ENCODE results near the gene PDPR. TPM values are rescaled to one million over a fixed set of nuclear protein-coding genes. Genes with fewer than 3 reads are reported as not detected.
"Not testable (repeated sequence)": the region's sequence is repeated elsewhere in the genome, so short reads cannot be mapped to it uniquely, and the experiment has no call there.

PDPR gene
- total and polyA plus RNA-seq, 4 donors = 2.2 to 13.5 (median 6.5) TPM

GRCh38 chr16:70091104-70091503 lies 23.0 kb upstream of the PDPR start:
- not testable (repeated sequence) for H3K9me3 ChIP-seq (ENCODE audit: control insufficient read depth in 4 of 4, low read length in 3 of 4); DNase-seq (ENCODE audit: low spot score); H3K27me3 ChIP-seq (ENCODE audit: control insufficient read depth in 4 of 4, insufficient read depth in 4 of 4, low read length in 3 of 4); H3K4me1 ChIP-seq (ENCODE audit: control insufficient read depth in 4 of 4, insufficient read depth in 4 of 4, low read length in 3 of 4); H3K36me3 ChIP-seq (ENCODE audit: control insufficient read depth in 4 of 4, insufficient read depth in 3 of 4, low read depth in 1 of 4, low read length in 3 of 4); H3K4me3 ChIP-seq (ENCODE audit: low read depth in 1 of 3, low read length in 3 of 3); H3K9ac ChIP-seq (ENCODE audit: low read depth in 1 of 2, low read length in 2 of 2)
- TF ChIP-seq HNF4A (conservative IDR thresholded peaks at IDR 0.05) = peak in 1 of 2 donors; percentile 26
- H3K27ac ChIP-seq (ENCODE audit: low read depth in 1 of 2, low read length in 2 of 2) = peak overlapping the region in 1 of 2 donors; percentile 31
- 38% methylated on average over 4 of the region's 4 CpGs for WGBS

DNA sequence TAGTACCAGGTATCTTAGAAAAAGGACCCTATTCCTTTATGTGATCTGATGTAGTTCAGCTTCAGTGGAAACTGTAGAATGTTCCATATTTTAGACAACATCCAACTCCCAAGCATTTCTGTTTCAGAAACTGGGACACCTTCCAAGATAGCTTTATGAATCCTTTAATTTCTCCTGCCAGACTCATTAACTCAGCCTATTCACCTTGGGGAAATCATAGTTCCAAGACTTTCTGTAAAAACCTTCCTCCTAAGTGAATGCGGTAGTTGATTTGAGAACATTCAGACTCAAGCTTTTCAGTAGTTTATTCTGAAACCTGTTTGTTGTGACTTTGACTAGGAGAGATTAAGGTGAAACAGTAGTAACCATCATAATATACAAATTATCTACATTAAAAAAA lies 20.0 kb upstream of the PDPR start:
- not testable (repeated sequence) for H3K4me3 ChIP-seq (ENCODE audit: low read depth in 1 of 3, low read length in 3 of 3); H3K27ac ChIP-seq (ENCODE audit: low read depth in 1 of 2, low read length in 2 of 2); H3K27me3 ChIP-seq (ENCODE audit: control insufficient read depth in 4 of 4, insufficient read depth in 4 of 4, low read length in 3 of 4); H3K9me3 ChIP-seq (ENCODE audit: control insufficient read depth in 4 of 4, low read length in 3 of 4); H3K36me3 ChIP-seq (ENCODE audit: control insufficient read depth in 4 of 4, insufficient read depth in 3 of 4, low read depth in 1 of 4, low read length in 3 of 4); H3K4me1 ChIP-seq (ENCODE audit: control insufficient read depth in 4 of 4, insufficient read depth in 4 of 4, low read length in 3 of 4); H3K9ac ChIP-seq (ENCODE audit: low read depth in 1 of 2, low read length in 2 of 2); DNase-seq (ENCODE audit: low spot score)
- WGBS = 88% methylated on average over 1 of the region's 1 CpG

GRCh38 chr16:70109583-70110279 lies 4.4 kb upstream of the PDPR start:
- not testable (repeated sequence) for DNase-seq (ENCODE audit: low spot score); H3K27me3 ChIP-seq (ENCODE audit: control insufficient read depth in 4 of 4, insufficient read depth in 4 of 4, low read length in 3 of 4); H3K36me3 ChIP-seq (ENCODE audit: control insufficient read depth in 4 of 4, insufficient read depth in 3 of 4, low read depth in 1 of 4, low read length in 3 of 4); H3K27ac ChIP-seq (ENCODE audit: low read depth in 1 of 2, low read length in 2 of 2); H3K4me1 ChIP-seq (ENCODE audit: control insufficient read depth in 4 of 4, insufficient read depth in 4 of 4, low read length in 3 of 4); H3K9me3 ChIP-seq (ENCODE audit: control insufficient read depth in 4 of 4, low read length in 3 of 4); H3K9ac ChIP-seq (ENCODE audit: low read depth in 1 of 2, low read length in 2 of 2); H3K4me3 ChIP-seq (ENCODE audit: low read depth in 1 of 3, low read length in 3 of 3)
- WGBS = 84% methylated on average over 15 of the region's 15 CpGs

GRCh38 chr16:70112162-70112561 lies 2.0 kb upstream of the PDPR start:
- H3K36me3 ChIP-seq (ENCODE audit: control insufficient read depth in 4 of 4, insufficient read depth in 3 of 4, low read depth in 1 of 4, low read length in 3 of 4); H3K27ac ChIP-seq (ENCODE audit: low read depth in 1 of 2, low read length in 2 of 2); DNase-seq (ENCODE audit: low spot score); H3K9ac ChIP-seq (ENCODE audit: low read depth in 1 of 2, low read length in 2 of 2); H3K27me3 ChIP-seq (ENCODE audit: control insufficient read depth in 4 of 4, insufficient read depth in 4 of 4, low read length in 3 of 4); H3K4me3 ChIP-seq (ENCODE audit: low read depth in 1 of 3, low read length in 3 of 3); H3K9me3 ChIP-seq (ENCODE audit: control insufficient read depth in 4 of 4, low read length in 3 of 4); H3K4me1 ChIP-seq (ENCODE audit: control insufficient read depth in 4 of 4, insufficient read depth in 4 of 4, low read length in 3 of 4): not testable (repeated sequence)
- 87% methylated on average over 6 of the region's 6 CpGs for WGBS

GRCh38 chr16:70113599-70113981 lies 542 bp upstream of the PDPR start:
- not testable (repeated sequence) for H3K36me3 ChIP-seq (ENCODE audit: control insufficient read depth in 4 of 4, insufficient read depth in 3 of 4, low read depth in 1 of 4, low read length in 3 of 4); H3K27me3 ChIP-seq (ENCODE audit: control insufficient read depth in 4 of 4, insufficient read depth in 4 of 4, low read length in 3 of 4); DNase-seq (ENCODE audit: low spot score); H3K9me3 ChIP-seq (ENCODE audit: control insufficient read depth in 4 of 4, low read length in 3 of 4)
- peak overlapping the region; percentile 46 to 63 for H3K27ac ChIP-seq (ENCODE audit: low read depth in 1 of 2, low read length in 2 of 2)
- WGBS = 0% methylated on average over 2 of the region's 15 CpGs
- peaks cover 1 to 14% (median 8%) of the 10 kb centered on the region in 4 donors for H3K4me1 ChIP-seq (ENCODE audit: control insufficient read depth in 4 of 4, insufficient read depth in 4 of 4, low read length in 3 of 4)
- H3K4me3 ChIP-seq (ENCODE audit: low read depth in 1 of 3, low read length in 3 of 3) = peak overlapping the region in 1 of 3 donors; percentile 75
- H3K9ac ChIP-seq (ENCODE audit: low read depth in 1 of 2, low read length in 2 of 2) = peak overlapping the region in 1 of 2 donors; percentile 59

DNA sequence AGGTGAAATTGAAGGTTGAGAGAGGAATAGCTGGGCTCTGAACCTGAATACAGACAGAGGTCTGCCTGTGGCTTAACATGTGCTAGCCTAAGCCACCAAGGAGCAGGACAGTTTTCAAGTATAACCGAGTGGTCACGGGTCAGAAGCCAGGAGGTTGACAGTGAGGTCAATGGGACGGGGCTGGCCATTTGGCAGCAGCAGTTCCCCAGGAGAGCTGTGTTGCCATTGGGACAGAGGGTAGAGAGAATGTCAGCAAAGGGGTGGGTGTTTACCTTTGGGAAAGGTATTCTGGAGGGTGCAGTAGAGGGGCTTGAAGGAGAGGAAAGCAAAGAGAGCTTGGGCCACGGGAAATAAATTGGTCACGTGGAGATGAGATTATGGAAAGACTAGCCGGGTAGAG lies 4.2 kb downstream of the PDPR start:
- not testable (repeated sequence) for H3K9me3 ChIP-seq (ENCODE audit: control insufficient read depth in 4 of 4, low read length in 3 of 4); H3K9ac ChIP-seq (ENCODE audit: low read depth in 1 of 2, low read length in 2 of 2); H3K27me3 ChIP-seq (ENCODE audit: control insufficient read depth in 4 of 4, insufficient read depth in 4 of 4, low read length in 3 of 4); H3K4me3 ChIP-seq (ENCODE audit: low read depth in 1 of 3, low read length in 3 of 3); H3K27ac ChIP-seq (ENCODE audit: low read depth in 1 of 2, low read length in 2 of 2); DNase-seq (ENCODE audit: low spot score)
- Histone ChIP-seq H3K36me3 (ENCODE audit: control insufficient read depth in 4 of 4, insufficient read depth in 3 of 4, low read depth in 1 of 4, low read length in 3 of 4) (peaks cover 0 to 16% (median 8%) of the 10 kb centered on the region in 4 donors), H3K4me1 (ENCODE audit: control insufficient read depth in 4 of 4, insufficient read depth in 4 of 4, low read length in 3 of 4) (peaks cover 1 to 14% (median 8%) of the 10 kb centered on the region in 4 donors)
- 57% methylated on average over 6 of the region's 6 CpGs for WGBS
- peak; percentile 53 to 68 for TF ChIP-seq RXRA (IDR thresholded peaks at IDR 0.05)

DNA sequence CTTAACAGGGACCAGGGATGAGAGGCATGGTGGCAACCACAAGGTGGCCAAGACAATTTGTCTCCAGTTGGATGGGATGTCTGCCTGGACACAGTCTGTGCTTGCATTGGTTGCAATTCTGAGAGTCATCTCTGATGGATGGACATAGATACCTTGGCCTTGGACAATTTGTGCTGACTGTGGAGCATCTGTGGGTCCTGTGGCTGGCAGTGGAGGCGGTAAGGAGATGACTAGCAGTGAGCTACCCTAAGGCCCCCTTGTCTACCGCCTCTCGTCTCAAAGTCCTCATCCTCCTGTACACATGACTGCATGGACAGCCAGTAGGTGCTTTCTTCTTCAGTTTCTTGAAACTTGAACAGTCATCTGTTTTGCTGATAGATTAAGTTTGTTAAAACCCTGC lies 4.6 kb downstream of the PDPR start:
- H3K27ac ChIP-seq (ENCODE audit: low read depth in 1 of 2, low read length in 2 of 2); DNase-seq (ENCODE audit: low spot score); H3K9ac ChIP-seq (ENCODE audit: low read depth in 1 of 2, low read length in 2 of 2); H3K4me3 ChIP-seq (ENCODE audit: low read depth in 1 of 3, low read length in 3 of 3); H3K27me3 ChIP-seq (ENCODE audit: control insufficient read depth in 4 of 4, insufficient read depth in 4 of 4, low read length in 3 of 4); H3K9me3 ChIP-seq (ENCODE audit: control insufficient read depth in 4 of 4, low read length in 3 of 4): not testable (repeated sequence)
- H3K4me1 ChIP-seq (ENCODE audit: control insufficient read depth in 4 of 4, insufficient read depth in 4 of 4, low read length in 3 of 4) = peaks cover 1 to 14% (median 8%) of the 10 kb centered on the region in 4 donors
- 95% methylated on average over 3 of the region's 3 CpGs for WGBS
- H3K36me3 ChIP-seq (ENCODE audit: control insufficient read depth in 4 of 4, insufficient read depth in 3 of 4, low read depth in 1 of 4, low read length in 3 of 4) = peaks cover 0 to 19% (median 10%) of the 10 kb centered on the region in 4 donors

GRCh38 chr16:70120398-70120797 lies 6.3 kb downstream of the PDPR start:
- H3K27ac ChIP-seq (ENCODE audit: low read depth in 1 of 2, low read length in 2 of 2); DNase-seq (ENCODE audit: low spot score); H3K9ac ChIP-seq (ENCODE audit: low read depth in 1 of 2, low read length in 2 of 2); H3K4me3 ChIP-seq (ENCODE audit: low read depth in 1 of 3, low read length in 3 of 3); H3K27me3 ChIP-seq (ENCODE audit: control insufficient read depth in 4 of 4, insufficient read depth in 4 of 4, low read length in 3 of 4); H3K9me3 ChIP-seq (ENCODE audit: control insufficient read depth in 4 of 4, low read length in 3 of 4): not testable (repeated sequence)
- 95% methylated on average over 8 of the region's 8 CpGs for WGBS
- H3K4me1 ChIP-seq (ENCODE audit: control insufficient read depth in 4 of 4, insufficient read depth in 4 of 4, low read length in 3 of 4) = peaks cover 0 to 11% (median 8%) of the 10 kb centered on the region in 4 donors
- H3K36me3 ChIP-seq (ENCODE audit: control insufficient read depth in 4 of 4, insufficient read depth in 3 of 4, low read depth in 1 of 4, low read length in 3 of 4) = peaks cover 0 to 26% (median 13%) of the 10 kb centered on the region in 4 donors

Data from liver (tissue), 9 donors.